Naive thymus-derived CD8-positive, alpha-beta T cell (primary cell): ENCODE data around the gene MAP1A. TPM values are rescaled to one million over a fixed set of nuclear protein-coding genes. Genes with fewer than 3 reads are reported as not detected.

Source experiments
- ATAC-seq, 2 donors: fragments of 150-1000 bp; cut with Tn5 transposase in 1 of 2; sonication (Bioruptor Pico), chemical (Tn5 transposase) in 1 of 2; 1 replicate in 1 of 2; 2 replicates in 1 of 2; pipeline ENCODE4 v1.10.0; 2021; ENCODE audit warnings: mild to moderate bottlenecking in 2 of 2, moderate library complexity in 2 of 2
- POLR2A ChIA-PET: fragments of 350-600 bp; sonication (Branson Sonifier 250); formaldehyde crosslinking; loops from one replicate; lab custom pipeline; 2021; ENCODE audit warnings: antibody characterized with exemption; lab: Charles Lee
- DNase-seq, 10 donors: peaks; one replicate each; pipeline versions ENCODE4 v3.0.0 to v3.0.0-alpha.2; 2020 to 2022
- H3K27ac Mint-ChIP-seq, 10 donors: one replicate each; pipeline ENCODE4 v1.8.0; 2020 to 2022; ENCODE audit warnings: mild to moderate bottlenecking in 10 of 10, mixed read lengths in 10 of 10, moderate library complexity in 4 of 10, inconsistent platforms in 1 of 10
- H3K27me3 Mint-ChIP-seq, 5 donors: one replicate each; pipeline ENCODE4 v1.8.0; 2021 to 2022; ENCODE audit warnings: mixed read lengths in 5 of 5
- H3K36me3 Mint-ChIP-seq, 3 donors: one replicate each; pipeline ENCODE4 v1.8.0; 2020 to 2022; ENCODE audit warnings: mixed read lengths in 3 of 3, mild to moderate bottlenecking in 2 of 3, inconsistent platforms in 1 of 3
- H3K4me1 Mint-ChIP-seq, 4 donors: one replicate each; pipeline ENCODE4 v1.8.0; 2021 to 2022; ENCODE audit warnings: mixed read lengths in 4 of 4
- H3K4me3 Mint-ChIP-seq, 10 donors: one replicate each; pipeline ENCODE4 v1.8.0; 2020 to 2022; ENCODE audit warnings: mild to moderate bottlenecking in 10 of 10, mixed read lengths in 10 of 10, moderate library complexity in 6 of 10, inconsistent platforms in 1 of 10
- H3K9me3 Mint-ChIP-seq, 9 donors: one replicate each; pipeline ENCODE4 v1.8.0; 2020 to 2022; ENCODE audit warnings: mixed read lengths in 9 of 9, mild to moderate bottlenecking in 3 of 9, inconsistent platforms in 1 of 9, moderate library complexity in 1 of 9
- polyA plus RNA-seq, 3 donors: library from polyadenylated mRNA; unstranded; fragments of 300-500 nt; fragmentation: Illumina TruSeq; gene quantifications; one replicate each; pipeline ENCODE4 v1.2.3, GENCODE V29; 2021
- total RNA-seq, 8 experiments: library from RNA in 2 of 8; stranded (reverse) in 2 of 8; gene quantifications; one replicate each; pipeline ENCODE4 v1.2.3 and lab custom pipeline; 2021 to 2026

The MAP1A gene
- total and polyA plus RNA-seq, 5 experiments from 2014 or later, result 0.05 to 0.39 (median 0.24) TPM; not detected in 1

DNA sequence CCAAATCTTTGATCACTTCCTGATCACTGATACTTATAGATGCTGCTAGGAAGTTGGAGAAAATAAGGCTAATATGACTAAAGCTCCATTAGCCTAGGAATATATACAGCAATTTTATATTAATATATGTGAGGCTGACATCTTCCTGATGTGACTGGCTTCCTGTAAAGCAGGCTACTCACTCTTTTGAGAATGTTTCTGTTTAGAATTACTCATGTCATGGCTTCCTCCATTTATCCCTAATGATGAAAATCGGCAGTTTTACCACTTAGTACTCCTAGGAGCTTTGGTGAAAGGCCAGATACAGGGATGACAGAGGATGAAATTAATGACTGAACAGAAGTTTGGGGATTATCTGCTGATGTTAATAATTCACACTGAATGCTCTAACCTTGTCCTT lies 3.9 kb upstream of the MAP1A start:
- POLR2A ChIA-PET, result interaction anchor here (3.1 kb wide), 1 partner anchor 20 kb away, joined by 16 read pairs; the partner anchor contains the start of gene TP53BP1
- ATAC-seq (no peak), DNase-seq (no peak)
- Mint-ChIP-seq H3K27ac (no peak overlapping the region), H3K36me3 (no peaks in the 10 kb centered on the region), H3K9me3 (no peaks in the 10 kb centered on the region), H3K27me3 (peaks cover 7 to 27% (median 23%) of the 10 kb centered on the region in 5 donors), H3K4me1 (peaks cover 29 to 56% (median 47%) of the 10 kb centered on the region in 4 donors), H3K4me3 (no peak overlapping the region)

DNA sequence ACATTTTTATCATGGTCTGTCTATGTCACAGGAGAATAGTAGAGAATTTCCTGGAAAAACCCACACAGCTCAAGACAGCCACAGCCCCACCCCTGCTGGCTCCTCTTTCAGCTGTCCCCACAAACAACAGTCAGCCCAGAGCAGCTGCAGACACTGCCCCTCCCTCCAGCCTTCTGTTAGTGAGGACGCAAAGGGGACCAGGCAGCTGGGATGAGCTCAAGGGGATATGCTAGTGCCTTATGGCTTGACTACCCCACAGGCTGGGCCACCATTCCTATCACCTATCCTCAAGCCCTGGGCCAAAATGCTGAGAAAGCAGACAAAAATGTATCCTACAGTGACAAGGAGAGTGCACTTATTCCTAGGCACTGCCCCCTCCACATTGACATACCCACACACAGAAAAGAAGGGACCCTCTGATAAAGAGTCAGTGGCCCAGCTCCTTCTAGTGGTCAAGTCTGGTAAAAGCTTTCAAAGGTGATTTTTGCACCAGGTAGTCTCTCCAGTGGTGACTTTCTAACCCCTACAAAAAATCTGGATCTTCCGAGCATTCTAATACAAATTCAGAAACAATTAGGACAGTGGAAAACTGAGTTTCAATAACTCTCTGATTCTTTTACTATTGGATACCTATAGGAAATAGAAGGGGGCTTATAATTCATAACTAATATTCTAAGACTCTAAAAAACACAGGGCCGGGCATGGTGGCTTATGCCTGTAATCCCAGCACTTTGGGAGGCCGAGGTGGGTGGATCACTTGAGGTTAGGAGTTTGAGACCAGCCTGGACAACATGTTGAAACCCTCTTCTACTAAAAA lies 3.0 kb upstream of the MAP1A start:
- no peaks in the 10 kb centered on the region for H3K9me3 Mint-ChIP-seq
- peaks cover 7 to 27% (median 26%) of the 10 kb centered on the region in 5 donors for H3K27me3 Mint-ChIP-seq
- ATAC-seq (no peak), DNase-seq (peak in 4 of 10 donors; percentile 16 to 44 (median 29))
- peak overlapping the region in 1 of 10 donors; percentile 49 for H3K27ac Mint-ChIP-seq
- H3K4me3 Mint-ChIP-seq, result peak overlapping the region in 1 of 10 donors; percentile 62
- POLR2A ChIA-PET, result interaction anchor here (3.1 kb wide), 1 partner anchor 21 kb away, joined by 16 read pairs; the partner anchor contains the start of gene TP53BP1
- peaks cover 29 to 59% (median 52%) of the 10 kb centered on the region in 4 donors for H3K4me1 Mint-ChIP-seq
- H3K36me3 Mint-ChIP-seq, result no peaks in the 10 kb centered on the region

DNA sequence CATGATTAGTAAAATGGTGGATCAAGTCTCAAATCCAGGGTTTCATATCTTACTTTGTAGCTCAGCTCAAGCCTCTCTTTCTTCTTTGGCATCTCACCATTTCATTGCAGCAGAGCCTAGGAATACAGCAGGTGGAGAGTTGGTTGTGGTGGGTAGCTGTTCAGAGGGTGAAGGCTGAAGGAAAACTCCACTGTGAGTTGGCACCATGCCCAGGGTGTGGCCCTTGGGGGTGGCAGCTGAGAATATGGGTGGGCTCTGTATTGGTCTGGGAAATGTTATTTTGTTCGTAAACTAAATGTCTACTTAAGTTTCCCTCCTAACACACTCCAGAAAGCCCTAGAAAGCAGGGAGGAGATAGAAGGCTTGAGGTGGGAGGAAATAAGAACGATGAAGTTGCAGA lies 1.7 kb upstream of the MAP1A start:
- POLR2A ChIA-PET, result no interaction called here
- Mint-ChIP-seq H3K36me3 (no peaks in the 10 kb centered on the region), H3K27me3 (peaks cover 7 to 27% (median 26%) of the 10 kb centered on the region in 5 donors), H3K4me3 (peak overlapping the region in 1 of 10 donors; percentile 6), H3K27ac (no peak overlapping the region), H3K4me1 (peaks cover 23 to 55% (median 44%) of the 10 kb centered on the region in 4 donors), H3K9me3 (no peaks in the 10 kb centered on the region)
- DNase-seq (no peak), ATAC-seq (no peak)

DNA sequence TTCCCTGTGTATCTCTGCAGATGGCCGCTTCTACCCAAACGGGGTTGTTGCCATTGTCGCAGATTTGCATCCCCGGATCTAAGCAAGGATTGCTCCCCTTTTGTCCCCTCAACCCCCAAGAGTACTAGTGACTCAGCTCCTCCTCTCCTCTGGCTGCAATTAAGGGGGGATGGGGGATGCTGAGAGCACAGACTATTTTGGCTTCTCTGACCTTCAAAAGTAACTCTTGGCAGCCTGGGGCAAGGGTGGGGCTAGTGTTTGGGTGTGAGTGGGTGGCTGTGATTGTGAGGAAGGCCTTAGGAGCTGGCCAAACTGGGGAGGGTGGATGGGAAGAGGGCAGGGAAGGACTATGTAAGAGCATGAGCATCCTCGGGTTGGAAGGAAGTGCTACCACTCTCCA lies 1.2 kb upstream of the MAP1A start:
- no peak overlapping the region for H3K27ac Mint-ChIP-seq
- POLR2A ChIA-PET, result no interaction called here
- H3K9me3 Mint-ChIP-seq, result no peaks in the 10 kb centered on the region
- ATAC-seq (no peak), DNase-seq (no peak)
- H3K4me1 Mint-ChIP-seq, result peaks cover 21 to 51% (median 41%) of the 10 kb centered on the region in 4 donors
- peaks cover 7 to 27% (median 26%) of the 10 kb centered on the region in 5 donors for H3K27me3 Mint-ChIP-seq
- H3K4me3 Mint-ChIP-seq, result no peak overlapping the region
- no peaks in the 10 kb centered on the region for H3K36me3 Mint-ChIP-seq

DNA sequence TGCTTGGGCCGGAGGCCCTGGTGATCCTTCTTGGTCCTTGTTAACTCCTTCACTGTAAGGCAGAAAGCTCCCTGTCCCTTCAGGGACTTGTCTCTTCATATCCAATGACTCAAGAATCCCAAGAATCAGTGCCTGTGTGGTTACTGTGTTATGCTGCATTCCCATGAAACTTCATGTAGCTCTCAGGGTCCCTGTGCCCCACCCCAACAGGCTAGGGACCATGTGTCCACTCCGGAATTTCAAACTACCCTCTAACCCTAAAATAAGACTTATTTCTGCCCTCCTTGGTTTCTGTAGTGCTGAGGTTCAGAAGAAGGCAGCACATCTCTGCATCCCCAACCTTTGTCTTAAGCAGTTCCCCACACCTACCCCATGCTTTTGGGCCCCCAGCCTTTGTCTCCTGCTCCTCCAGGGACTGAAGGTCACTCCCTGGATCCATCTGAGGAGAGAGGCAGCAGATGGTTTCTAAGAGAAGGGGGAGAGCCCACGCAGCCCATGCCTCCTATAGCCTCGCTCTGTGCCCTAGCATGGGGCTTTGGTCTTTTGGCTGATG lies 531 bp upstream of the MAP1A start:
- DNase-seq (no peak), ATAC-seq (no peak)
- POLR2A ChIA-PET, result no interaction called here
- H3K36me3 Mint-ChIP-seq, result no peaks in the 10 kb centered on the region
- peak overlapping the region in 1 of 10 donors; percentile 56 for H3K27ac Mint-ChIP-seq
- peaks cover 7 to 27% (median 25%) of the 10 kb centered on the region in 5 donors for H3K27me3 Mint-ChIP-seq
- H3K4me3 Mint-ChIP-seq, result peak overlapping the region in 5 of 10 donors; percentile 46 to 84 (median 69)
- peaks cover 17 to 44% (median 35%) of the 10 kb centered on the region in 4 donors for H3K4me1 Mint-ChIP-seq
- H3K9me3 Mint-ChIP-seq, result no peaks in the 10 kb centered on the region

DNA sequence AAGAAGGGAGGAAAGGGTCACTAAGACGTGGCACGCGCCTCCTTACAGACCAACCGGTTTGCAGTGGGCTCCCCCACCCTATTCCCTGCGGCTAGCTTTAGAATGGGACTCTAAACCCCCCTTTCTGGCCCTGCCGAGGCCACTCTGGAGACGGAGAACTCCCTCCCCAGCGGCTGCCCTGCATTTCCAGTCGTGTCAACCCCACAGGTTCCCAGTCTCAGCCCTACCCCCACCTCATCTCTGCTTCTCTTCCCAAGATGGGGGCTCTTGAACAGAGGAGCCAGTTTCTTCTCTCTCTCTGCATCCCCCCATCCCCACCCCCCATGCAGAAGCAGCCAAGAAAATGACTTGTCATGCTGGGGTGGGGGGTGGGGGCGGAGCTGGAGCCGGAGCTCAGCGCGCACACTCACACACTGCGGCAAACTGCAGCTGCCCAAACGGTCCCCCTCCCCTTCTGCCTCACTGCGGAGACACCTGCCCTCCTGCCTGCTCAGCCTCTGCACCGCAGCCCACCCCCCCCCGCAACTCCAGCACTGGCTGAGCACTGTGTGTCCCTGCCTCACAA lies 871 bp downstream of the MAP1A start:
- Mint-ChIP-seq H3K9me3 (no peaks in the 10 kb centered on the region), H3K36me3 (no peaks in the 10 kb centered on the region), H3K27me3 (peaks cover 7 to 27% (median 26%) of the 10 kb centered on the region in 5 donors), H3K4me1 (peaks cover 17 to 40% (median 33%) of the 10 kb centered on the region in 4 donors), H3K4me3 (peak overlapping the region; percentile 64 to 84 (median 74)), H3K27ac (peak overlapping the region in 6 of 10 donors; percentile 11 to 77 (median 38))
- POLR2A ChIA-PET, result interaction anchor here (0.6 kb wide), 1 partner anchor 30 kb away, joined by 4 read pairs; no protein-coding TSS in a partner anchor
- ATAC-seq (peak; percentile 62), DNase-seq (peak in 1 of 10 donors; percentile 14)

DNA sequence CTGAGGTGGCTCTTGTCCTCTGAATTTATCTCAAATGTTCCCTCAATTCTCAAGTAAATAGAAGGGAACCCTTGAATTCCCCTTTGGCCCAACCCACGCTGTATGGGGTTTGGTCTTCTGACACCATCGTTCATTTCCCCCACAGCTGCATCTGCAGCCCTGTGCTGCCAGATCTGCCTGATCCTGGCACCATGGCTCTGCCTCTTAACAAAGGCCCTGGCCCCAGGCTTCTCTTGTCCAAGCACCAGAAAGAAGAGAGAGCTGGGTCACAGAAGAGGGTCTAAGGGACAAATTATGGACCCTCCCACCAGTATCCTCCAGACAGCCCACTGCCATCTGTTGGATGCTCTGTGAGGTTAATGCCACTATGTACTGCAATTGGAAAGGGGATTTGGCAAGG lies 1.8 kb downstream of the MAP1A start:
- H3K27ac Mint-ChIP-seq, result peak overlapping the region in 3 of 10 donors; percentile 17 to 81 (median 64)
- POLR2A ChIA-PET, result no interaction called here
- H3K9me3 Mint-ChIP-seq, result no peaks in the 10 kb centered on the region
- no peak for ATAC-seq
- no peaks in the 10 kb centered on the region for H3K36me3 Mint-ChIP-seq
- H3K4me1 Mint-ChIP-seq, result peaks cover 18 to 40% (median 29%) of the 10 kb centered on the region in 4 donors
- H3K4me3 Mint-ChIP-seq, result peak overlapping the region in 6 of 10 donors; percentile 33 to 84 (median 41)
- peaks cover 7 to 27% (median 26%) of the 10 kb centered on the region in 5 donors for H3K27me3 Mint-ChIP-seq
- DNase-seq, result no peak

DNA sequence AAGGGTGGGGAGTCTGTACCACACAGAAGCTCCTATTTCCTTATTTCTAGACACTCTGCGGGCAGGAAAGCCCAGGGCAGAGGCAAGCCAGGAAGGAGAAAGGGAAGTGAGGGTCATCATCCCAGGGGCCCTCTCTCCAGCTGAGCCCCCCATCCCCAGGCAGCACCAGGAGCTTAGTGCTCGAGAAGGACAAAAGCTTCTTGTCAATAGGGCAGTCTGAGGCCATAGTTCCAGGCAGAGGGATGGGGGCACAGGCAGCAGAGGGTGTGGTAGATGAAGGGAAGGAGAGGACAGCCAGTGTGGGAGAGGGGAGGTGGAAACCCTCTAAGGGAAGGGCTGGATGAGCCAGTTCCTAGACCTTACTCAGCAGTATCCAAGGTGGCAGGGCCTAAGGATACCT lies 2.7 kb downstream of the MAP1A start:
- Mint-ChIP-seq H3K4me3 (no peak overlapping the region), H3K27ac (peak overlapping the region in 1 of 10 donors; percentile 28), H3K4me1 (peaks cover 19 to 44% (median 31%) of the 10 kb centered on the region in 4 donors), H3K9me3 (no peaks in the 10 kb centered on the region), H3K27me3 (peaks cover 5 to 27% (median 22%) of the 10 kb centered on the region in 5 donors), H3K36me3 (no peaks in the 10 kb centered on the region)
- DNase-seq (no peak), ATAC-seq (no peak)
- POLR2A ChIA-PET, result no interaction called here

DNA sequence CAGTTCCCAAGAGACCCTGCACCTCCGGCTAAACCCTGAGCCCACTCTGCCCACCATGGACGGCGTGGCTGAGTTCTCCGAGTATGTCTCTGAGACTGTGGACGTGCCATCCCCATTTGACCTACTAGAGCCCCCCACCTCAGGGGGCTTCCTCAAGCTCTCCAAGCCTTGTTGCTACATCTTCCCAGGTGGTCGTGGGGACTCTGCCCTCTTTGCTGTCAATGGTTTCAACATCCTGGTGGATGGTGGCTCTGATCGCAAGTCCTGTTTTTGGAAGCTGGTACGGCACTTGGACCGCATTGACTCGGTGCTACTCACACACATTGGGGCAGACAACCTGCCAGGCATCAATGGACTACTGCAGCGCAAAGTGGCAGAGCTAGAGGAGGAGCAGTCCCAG lies 4.0 kb downstream of the MAP1A start:
- no peak for ATAC-seq
- Mint-ChIP-seq H3K27ac (no peak overlapping the region), H3K9me3 (no peaks in the 10 kb centered on the region), H3K4me3 (no peak overlapping the region), H3K27me3 (peaks cover under 1 to 17% (median 14%) of the 10 kb centered on the region in 5 donors), H3K36me3 (no peaks in the 10 kb centered on the region), H3K4me1 (peaks cover 19 to 47% (median 32%) of the 10 kb centered on the region in 4 donors)
- no peak for DNase-seq
- POLR2A ChIA-PET, result no interaction called here

DNA sequence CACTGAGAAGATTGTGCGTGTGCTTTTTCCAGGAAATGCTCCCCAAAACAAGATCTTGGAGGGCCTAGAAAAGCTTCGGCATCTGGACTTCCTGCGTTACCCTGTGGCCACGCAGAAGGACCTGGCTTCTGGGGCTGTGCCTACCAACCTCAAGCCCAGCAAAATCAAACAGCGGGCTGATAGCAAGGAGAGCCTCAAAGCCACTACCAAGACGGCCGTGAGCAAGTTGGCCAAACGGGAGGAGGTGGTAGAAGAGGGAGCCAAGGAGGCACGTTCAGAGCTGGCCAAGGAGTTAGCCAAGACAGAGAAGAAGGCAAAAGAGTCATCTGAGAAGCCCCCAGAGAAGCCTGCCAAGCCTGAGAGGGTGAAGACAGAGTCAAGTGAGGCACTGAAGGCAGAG lies 4.8 kb downstream of the MAP1A start:
- Mint-ChIP-seq H3K9me3 (no peaks in the 10 kb centered on the region), H3K4me3 (no peak overlapping the region), H3K4me1 (peaks cover 17 to 40% (median 26%) of the 10 kb centered on the region in 4 donors), H3K36me3 (no peaks in the 10 kb centered on the region), H3K27me3 (peaks cover 0 to 11% (median 8%) of the 10 kb centered on the region in 5 donors), H3K27ac (no peak overlapping the region)
- POLR2A ChIA-PET, result no interaction called here
- DNase-seq (no peak), ATAC-seq (no peak)

DNA sequence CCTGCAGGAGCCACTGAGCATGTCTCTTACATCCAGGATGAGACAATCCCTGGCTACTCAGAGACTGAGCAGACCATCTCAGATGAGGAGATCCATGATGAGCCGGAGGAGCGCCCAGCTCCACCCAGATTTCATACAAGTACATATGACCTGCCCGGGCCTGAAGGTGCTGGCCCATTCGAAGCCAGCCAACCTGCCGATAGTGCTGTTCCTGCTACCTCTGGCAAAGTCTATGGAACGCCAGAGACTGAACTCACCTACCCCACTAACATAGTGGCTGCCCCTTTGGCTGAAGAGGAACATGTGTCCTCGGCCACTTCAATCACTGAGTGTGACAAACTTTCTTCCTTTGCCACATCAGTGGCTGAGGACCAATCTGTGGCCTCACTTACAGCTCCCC lies 6.2 kb downstream of the MAP1A start:
- Mint-ChIP-seq H3K4me3 (no peak overlapping the region), H3K36me3 (no peaks in the 10 kb centered on the region), H3K4me1 (peaks cover 8 to 26% (median 13%) of the 10 kb centered on the region in 4 donors), H3K27ac (peak overlapping the region in 1 of 10 donors; percentile 73), H3K27me3 (peaks cover 0 to 4% (median 0%) of the 10 kb centered on the region in 5 donors), H3K9me3 (no peaks in the 10 kb centered on the region)
- ATAC-seq, result no peak
- POLR2A ChIA-PET, result no interaction called here
- no peak for DNase-seq

DNA sequence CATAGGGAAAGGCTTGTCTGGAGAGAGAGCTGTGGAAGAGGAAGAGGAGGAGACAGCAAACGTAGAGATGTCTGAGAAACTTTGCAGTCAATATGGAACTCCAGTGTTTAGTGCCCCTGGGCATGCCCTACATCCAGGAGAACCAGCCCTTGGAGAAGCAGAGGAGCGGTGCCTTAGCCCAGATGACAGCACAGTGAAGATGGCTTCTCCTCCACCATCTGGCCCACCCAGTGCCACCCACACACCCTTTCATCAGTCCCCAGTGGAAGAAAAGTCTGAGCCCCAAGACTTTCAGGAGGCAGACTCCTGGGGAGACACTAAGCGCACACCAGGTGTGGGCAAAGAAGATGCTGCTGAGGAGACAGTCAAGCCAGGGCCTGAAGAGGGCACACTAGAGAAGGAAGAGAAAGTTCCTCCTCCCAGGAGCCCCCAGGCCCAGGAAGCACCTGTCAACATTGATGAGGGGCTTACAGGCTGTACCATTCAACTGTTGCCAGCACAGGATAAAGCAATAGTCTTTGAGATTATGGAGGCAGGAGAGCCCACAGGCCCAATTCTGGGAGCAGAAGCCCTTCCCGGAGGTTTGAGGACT lies 6.9 kb downstream of the MAP1A start:
- peak overlapping the region in 3 of 10 donors; percentile 47 to 81 (median 73) for H3K27ac Mint-ChIP-seq
- H3K4me1 Mint-ChIP-seq, result peaks cover 7 to 18% (median 8%) of the 10 kb centered on the region in 4 donors
- H3K4me3 Mint-ChIP-seq, result no peak overlapping the region
- no peaks in the 10 kb centered on the region for H3K9me3 Mint-ChIP-seq
- H3K36me3 Mint-ChIP-seq, result no peaks in the 10 kb centered on the region
- POLR2A ChIA-PET, result no interaction called here
- DNase-seq, result no peak
- ATAC-seq, result no peak
- peaks cover 0 to 2% (median 0%) of the 10 kb centered on the region in 5 donors for H3K27me3 Mint-ChIP-seq
